Measurements from ENCODE around the gene ORM2.
"Not testable (repeated sequence)": the region's sequence is repeated elsewhere in the genome, so short reads cannot be mapped to it uniquely, and the experiment has no call there.

The ORM2 gene

GRCh38 chr9:114321759-114322158 lies 7.9 kb upstream of the ORM2 start:
- no peak overlapping the region for H3K4me3 ChIP-seq (ENCODE audit: control insufficient read depth, low read depth, low read length)
- TF ChIP-seq CTCF (conservative IDR thresholded peaks at IDR 0.05; ENCODE audit: control insufficient read depth, insufficient read depth, low read depth, low read length): no peak
- peak; percentile 63 for DNase-seq (ENCODE audit: low read depth)

- not testable (repeated sequence) for H3K4me3 ChIP-seq (ENCODE audit: control insufficient read depth, low read depth, low read length)
- DNase-seq (ENCODE audit: low read depth): peak; percentile 15
These were observed 7.4 kb upstream of the ORM2 start for GRCh38 chr9:114322160-114322818.

GRCh38 chr9:114322831-114323531 lies 6.7 kb upstream of the ORM2 start, which contains the start of gene ORM1:
Gene ORM1, plus strand, starts transcription at chr9:114323098. Its CDS starts 36 bp downstream, at chr9:114323134.
- not testable (repeated sequence) for DNase-seq (ENCODE audit: low read depth); H3K4me3 ChIP-seq (ENCODE audit: control insufficient read depth, low read depth, low read length)

- not testable (repeated sequence) for H3K4me3 ChIP-seq (ENCODE audit: control insufficient read depth, low read depth, low read length); DNase-seq (ENCODE audit: low read depth)
These were observed 5.8 kb upstream of the ORM2 start for GRCh38 chr9:114323849-114324248.

GRCh38 chr9:114324492-114324891 lies 5.2 kb upstream of the ORM2 start:
- TF ChIP-seq CTCF (conservative IDR thresholded peaks at IDR 0.05; ENCODE audit: control insufficient read depth, insufficient read depth, low read depth, low read length): no peak
- H3K4me3 ChIP-seq (ENCODE audit: control insufficient read depth, low read depth, low read length): no peak overlapping the region
- DNase-seq (ENCODE audit: low read depth): no peak

- DNase-seq (ENCODE audit: low read depth); H3K4me3 ChIP-seq (ENCODE audit: control insufficient read depth, low read depth, low read length): not testable (repeated sequence)
These were observed 4.7 kb upstream of the ORM2 start for GRCh38 chr9:114324965-114325364.

- not testable (repeated sequence) for DNase-seq (ENCODE audit: low read depth); H3K4me3 ChIP-seq (ENCODE audit: control insufficient read depth, low read depth, low read length)
These were observed 3.9 kb upstream of the ORM2 start for GRCh38 chr9:114325684-114326254.

- no peak for DNase-seq (ENCODE audit: low read depth)
- TF ChIP-seq CTCF (conservative IDR thresholded peaks at IDR 0.05; ENCODE audit: control insufficient read depth, insufficient read depth, low read depth, low read length): no peak
- H3K4me3 ChIP-seq (ENCODE audit: control insufficient read depth, low read depth, low read length): no peak overlapping the region
These were observed 1.9 kb upstream of the ORM2 start for GRCh38 chr9:114327749-114328148.

- H3K4me3 ChIP-seq (ENCODE audit: control insufficient read depth, low read depth, low read length); DNase-seq (ENCODE audit: low read depth): not testable (repeated sequence)
These were observed 1.3 kb upstream of the ORM2 start for GRCh38 chr9:114328357-114328820.

GRCh38 chr9:114328937-114329624 lies 588 bp upstream of the ORM2 start:
- H3K4me3 ChIP-seq (ENCODE audit: control insufficient read depth, low read depth, low read length); DNase-seq (ENCODE audit: low read depth): not testable (repeated sequence)
